Epithelial cell of proximal tubule (primary cell): Measurements from ENCODE around the gene HNF1A. TPM values are rescaled to one million over a fixed set of nuclear protein-coding genes. Genes with fewer than 3 reads are reported as not detected.

ENCODE experiments used
- DNase-seq: peaks from one replicate; pipeline ENCODE4 v3.0.0-alpha.2; 2011; ENCODE audit warnings: low read depth
- H3K4me3 ChIP-seq: 2 replicates; pipeline ENCODE4 v1.5.1; 2011; ENCODE audit warnings: low read depth, mild to moderate bottlenecking, low read length
- CTCF ChIP-seq: conservative IDR thresholded peaks from 2 replicates; pipeline ENCODE4 v1.5.1; 2012; ENCODE audit warnings: low read depth, mild to moderate bottlenecking, low read length
- total RNA-seq: library from RNA; depleted of rRNA; stranded (reverse); fragments of >200 nt; gene quantifications from 2 replicates; pipeline ENCODE4 v1.2.3, GENCODE V29; 2015

Gene HNF1A
- total RNA-seq, 1 donor from 2014 or later: 0.17 TPM

GRCh38 chr12:121001841-121002483 lies 23.6 kb downstream of the HNF1A start:
- TF ChIP-seq CTCF: no peak
- DNase-seq: no peak
- H3K4me3 ChIP-seq: no peak overlapping the region

- H3K4me3 ChIP-seq: no peak overlapping the region
- TF ChIP-seq CTCF: peak; percentile 50
- DNase-seq: no peak
These were observed 25.3 kb downstream of the HNF1A start for GRCh38 chr12:121003650-121004049.

GRCh38 chr12:121004253-121004815 lies 26.0 kb downstream of the HNF1A start:
- H3K4me3 ChIP-seq: no peak overlapping the region
- DNase-seq: no peak
- no peak for TF ChIP-seq CTCF

- TF ChIP-seq CTCF: peak; percentile 78
- no peak overlapping the region for H3K4me3 ChIP-seq
- no peak for DNase-seq
These were observed 27.0 kb downstream of the HNF1A start for GRCh38 chr12:121005346-121005815.

GRCh38 chr12:121008347-121009098 lies 30.2 kb downstream of the HNF1A start:
- no peak for TF ChIP-seq CTCF
- DNase-seq: no peak
- H3K4me3 ChIP-seq: no peak overlapping the region

- peak; percentile 20 for DNase-seq
- no peak overlapping the region for H3K4me3 ChIP-seq
- peak; percentile 79 for TF ChIP-seq CTCF
These were observed 31.4 kb downstream of the HNF1A start for GRCh38 chr12:121009741-121010140.
